OCI-LY7 (cell line): ENCODE results near the gene PGLYRP2. TPM values are rescaled to one million over a fixed set of nuclear protein-coding genes. Genes with fewer than 3 reads are reported as not detected.

Experiments
- BruUV-seq: library from RNA; stranded (reverse); fragments of 400-500 nt; replicated peaks from 2 replicates; lab custom pipeline; 2021; lab: Mats Ljungman, UMichigan
- CTCF ChIA-PET: fragments of 300-600 bp; sonication (Branson Sonifier 250); formaldehyde crosslinking; loops from one replicate; lab custom pipeline; 2022; ENCODE audit warnings: antibody characterized with exemption; ENCODE audit not compliant: unreplicated experiment; lab: Charles Lee
- POLR2A ChIA-PET: fragments of 300-600 bp; sonication (Branson Sonifier 250); formaldehyde crosslinking; loops from one replicate; lab custom pipeline; 2022; ENCODE audit warnings: antibody characterized with exemption; lab: Charles Lee
- DNase-seq: peaks from one replicate; pipeline ENCODE4 v3.0.0-alpha.2; 2015; ENCODE audit warnings: low spot score
- H2AFZ ChIP-seq: fragments of 200-600 bp; sonication (generic), shearing (Covaris generic); 2 replicates; pipeline ENCODE4 v1.6.1; 2014; ENCODE audit warnings: mild to moderate bottlenecking, antibody characterized with exemption, low read length, moderate library complexity
- H3K27ac ChIP-seq: fragments of 200-600 bp; sonication (generic); 2 replicates; pipeline ENCODE4 v1.5.1; 2014; ENCODE audit warnings: mixed run types, low read depth, mild to moderate bottlenecking, moderate library complexity, low read length, inconsistent platforms; ENCODE audit not compliant: poor library complexity, severe bottlenecking
- H3K36me3 ChIP-seq: fragments of 200-600 bp; sonication (generic); 2 replicates; pipeline ENCODE4 v1.6.1; 2014; ENCODE audit warnings: mild to moderate bottlenecking, antibody characterized with exemption, low read length, moderate library complexity, mixed read lengths; ENCODE audit not compliant: insufficient read depth
- H3K4me1 ChIP-seq: fragments of 200-600 bp; sonication (generic); 2 replicates; pipeline ENCODE4 v1.5.1; 2014; ENCODE audit warnings: mild to moderate bottlenecking, low read length; ENCODE audit not compliant: insufficient read depth, poor library complexity, severe bottlenecking
- H3K4me2 ChIP-seq: fragments of 200-600 bp; sonication (generic); 2 replicates; pipeline ENCODE4 v1.6.1; 2014; ENCODE audit warnings: mild to moderate bottlenecking, low read length
- H3K4me3 ChIP-seq: fragments of 200-600 bp; sonication (generic); 2 replicates; pipeline ENCODE4 v1.5.1; 2014; ENCODE audit warnings: mild to moderate bottlenecking, low read depth, low read length; ENCODE audit not compliant: poor library complexity, severe bottlenecking
- H3K79me2 ChIP-seq: fragments of 200-600 bp; sonication (generic); 2 replicates; pipeline ENCODE4 v1.6.1; 2016; ENCODE audit warnings: low read depth, mild to moderate bottlenecking, low read length, moderate library complexity, mixed read lengths; ENCODE audit not compliant: insufficient read depth
- H3K9me2 ChIP-seq: fragments of 200-600 bp; sonication (generic); 2 replicates; pipeline ENCODE4 v1.6.1; 2016; ENCODE audit warnings: mild to moderate bottlenecking, low read length, mixed read lengths; ENCODE audit not compliant: insufficient read depth
- H3K9me3 ChIP-seq: fragments of 200-600 bp; sonication (generic); 2 replicates; pipeline ENCODE4 v1.6.1; 2014; ENCODE audit warnings: mild to moderate bottlenecking, mixed run types, low read length, mixed read lengths
- H4K20me1 ChIP-seq: fragments of 200-600 bp; sonication (generic); 2 replicates; pipeline ENCODE4 v1.6.1; 2014; ENCODE audit warnings: mild to moderate bottlenecking, antibody characterized with exemption, low read length, moderate library complexity, mixed read lengths; ENCODE audit not compliant: insufficient read depth
- CTCF ChIP-seq: fragments of 200-600 bp; sonication (generic); conservative IDR thresholded peaks from 2 replicates; pipeline ENCODE4 v1.5.1; 2014; ENCODE audit warnings: mild to moderate bottlenecking, antibody characterized with exemption, low read length, moderate library complexity, mixed read lengths
- EZH2phosphoT487 ChIP-seq: fragments of 200-600 bp; sonication (generic); IDR thresholded peaks from 2 replicates; pipeline ENCODE4 v1.6.1; 2018; ENCODE audit warnings: low read depth, borderline replicate concordance, mild to moderate bottlenecking, mixed run types, antibody characterized with exemption, low read length, moderate library complexity, mixed read lengths
- intact Hi-C: fragments of 100-400 bp; cut with micrococcal nuclease; formaldehyde crosslinking; loops from one replicate; pipeline ENCODE4 v1.10.0; 2022; ENCODE audit not compliant: unreplicated experiment
- total RNA-seq, 2 experiments: library from RNA; depleted of rRNA in 1 of 2; stranded (reverse); fragments of >200 nt in 1 of 2; shearing (Covaris generic) in 1 of 2; gene quantifications; 2 replicates each; pipeline ENCODE4 v1.2.3, GENCODE V29; 2014 to 2022

PGLYRP2 gene
- total RNA-seq, 2 experiments from 2014 or later: not detected

DNA sequence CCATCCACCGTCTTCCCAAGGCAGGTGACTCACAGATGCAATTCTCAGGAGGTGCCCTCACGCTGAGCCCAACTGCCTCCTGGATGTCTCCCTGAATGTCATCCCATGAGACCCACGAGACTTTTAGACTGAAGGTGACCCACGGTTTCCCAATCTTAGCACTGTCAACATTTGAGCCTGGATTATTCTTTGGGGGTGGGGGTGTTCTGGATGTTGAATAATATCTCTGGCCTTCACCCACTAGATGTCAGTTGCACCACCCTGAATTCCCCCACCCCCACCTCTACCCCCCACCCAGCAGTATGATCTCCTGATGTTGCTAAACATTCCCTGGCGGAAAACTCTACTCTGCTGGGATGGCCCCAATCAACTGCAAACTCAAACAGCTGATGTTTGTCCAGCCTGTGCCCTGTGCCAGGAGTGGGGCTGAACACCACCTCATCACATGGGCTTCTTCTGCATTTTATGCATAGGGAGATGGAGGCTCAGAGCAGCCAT, 26.8 kb upstream of the PGLYRP2 start:
- Histone ChIP-seq H3K4me3 (no peak overlapping the region), H3K36me3 (no peaks in the 10 kb centered on the region), H3K4me1 (no peaks in the 10 kb centered on the region), H2AFZ (no peak overlapping the region), H3K27ac (no peak overlapping the region), H3K9me2 (no peaks in the 10 kb centered on the region), H3K4me2 (no peak overlapping the region), H3K79me2 (no peaks in the 10 kb centered on the region), H4K20me1 (no peaks in the 10 kb centered on the region), H3K9me3 (no peaks in the 10 kb centered on the region)
- BruUV-seq: no TSS peak
- ChIA-PET POLR2A (no interaction called here), CTCF (no interaction called here)
- no peak for TF ChIP-seq EZH2phosphoT487
- TF ChIP-seq CTCF: no peak
- DNase-seq: no peak
- intact Hi-C loops: no loop called here

DNA sequence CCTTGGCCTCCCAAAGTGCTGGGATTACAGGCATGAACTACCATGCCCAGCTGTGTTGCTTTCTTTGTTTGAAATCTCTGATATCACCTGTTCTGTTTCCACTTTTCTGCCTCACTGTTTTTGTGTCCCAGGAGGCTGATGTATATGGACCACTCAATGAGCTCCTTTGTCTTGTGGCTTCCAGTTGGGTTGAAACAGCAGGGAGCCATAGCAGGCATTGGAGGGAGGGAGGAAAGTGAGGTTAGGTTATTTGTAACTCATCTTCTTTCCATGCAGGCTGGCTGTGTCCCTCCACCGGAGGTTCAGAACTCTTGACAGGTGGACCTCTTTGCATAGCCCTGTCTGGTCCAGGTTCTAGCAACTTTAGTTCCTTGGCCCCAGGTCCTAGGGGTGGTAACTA, 23.0 kb upstream of the PGLYRP2 start:
- Histone ChIP-seq H4K20me1 (no peaks in the 10 kb centered on the region), H2AFZ (no peak overlapping the region), H3K4me2 (no peak overlapping the region), H3K4me3 (no peak overlapping the region), H3K9me2 (no peaks in the 10 kb centered on the region), H3K4me1 (no peaks in the 10 kb centered on the region), H3K27ac (no peak overlapping the region), H3K79me2 (no peaks in the 10 kb centered on the region), H3K9me3 (no peaks in the 10 kb centered on the region), H3K36me3 (no peaks in the 10 kb centered on the region)
- no peak for TF ChIP-seq CTCF
- no peak for TF ChIP-seq EZH2phosphoT487
- ChIA-PET CTCF (no interaction called here), POLR2A (no interaction called here)
- no TSS peak for BruUV-seq
- DNase-seq: no peak
- intact Hi-C loops: no loop called here

- POLR2A ChIA-PET: no interaction called here
- Histone ChIP-seq H2AFZ (no peak overlapping the region), H3K36me3 (no peaks in the 10 kb centered on the region), H4K20me1 (no peaks in the 10 kb centered on the region), H3K9me3 (no peaks in the 10 kb centered on the region), H3K4me1 (no peaks in the 10 kb centered on the region), H3K4me3 (no peak overlapping the region), H3K79me2 (no peaks in the 10 kb centered on the region), H3K4me2 (no peak overlapping the region), H3K9me2 (no peaks in the 10 kb centered on the region), H3K27ac (no peak overlapping the region)
- DNase-seq: no peak
- no peak for TF ChIP-seq CTCF
- TF ChIP-seq EZH2phosphoT487: no peak
- intact Hi-C loops: no loop called here
- CTCF ChIA-PET: no interaction called here
- no TSS peak for BruUV-seq
Measured at GRCh38 chr19:15501596-15501995, 22.3 kb upstream of the PGLYRP2 start.
